ENCODE results near the gene CAMTA1. TPM values are rescaled to one million over a fixed set of nuclear protein-coding genes. Genes with fewer than 3 reads are reported as not detected.

CAMTA1 gene
- total RNA-seq, 2 donors from 2014 or later: 100 to 102 TPM

DNA sequence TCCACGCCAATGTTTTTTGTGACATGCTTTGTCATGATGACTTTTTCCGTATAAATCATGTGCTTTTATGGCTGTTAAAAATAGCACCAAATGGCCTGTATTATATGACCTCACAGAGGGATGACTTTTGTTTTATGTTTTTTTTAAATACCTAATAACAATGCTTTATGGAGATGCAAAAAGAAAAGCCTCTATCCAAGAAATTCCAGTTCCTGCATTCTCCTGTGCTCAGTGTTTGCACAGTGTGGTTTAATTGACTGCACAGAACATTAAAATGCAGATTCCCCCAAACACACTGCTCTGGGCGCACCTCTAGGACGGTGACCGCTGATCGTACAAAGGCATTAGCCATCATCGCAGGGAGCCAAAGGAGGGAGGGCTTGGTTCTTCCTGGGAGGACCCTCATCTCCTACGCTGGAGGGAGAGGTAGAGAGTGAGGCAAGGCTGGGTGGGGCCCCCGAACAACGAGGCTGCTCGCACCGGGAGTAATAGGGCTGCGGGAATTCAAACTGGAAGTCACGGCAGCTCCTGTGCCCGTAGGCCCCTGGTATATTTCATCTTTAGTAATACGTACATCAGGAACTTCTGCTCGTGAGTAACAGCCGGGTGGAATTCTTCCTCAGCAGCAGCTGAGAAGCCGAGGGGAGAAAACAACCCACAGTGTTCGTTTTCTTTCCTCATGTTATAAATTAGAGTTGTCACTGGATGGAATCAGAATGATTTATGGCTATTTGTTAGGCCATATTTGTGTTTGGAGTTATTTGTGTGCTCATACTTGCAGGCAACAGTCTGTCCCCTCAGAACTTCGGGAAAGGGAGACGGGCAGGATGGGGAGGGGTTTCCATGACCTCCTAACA, 465.6 kb downstream of the CAMTA1 start:
- intact Hi-C loops (cut with DNase I): no loop called here
- Histone ChIP-seq H3K27me3 (replicated peaks; ENCODE audit: insufficient read depth) (peaks cover 3% of the 10 kb centered on the region), H3K27ac (no peak overlapping the region), H3K4me3 (no peak overlapping the region), H3K9me3 (no peaks in the 10 kb centered on the region), H3K4me1 (replicated peaks) (no peaks in the 10 kb centered on the region), H3K36me3 (no peaks in the 10 kb centered on the region)
- DNase-seq (ENCODE audit: low spot score): no peak
- 52% methylated on average over 22 of the region's 22 CpGs for WGBS
- TF ChIP-seq, protein P1, sequence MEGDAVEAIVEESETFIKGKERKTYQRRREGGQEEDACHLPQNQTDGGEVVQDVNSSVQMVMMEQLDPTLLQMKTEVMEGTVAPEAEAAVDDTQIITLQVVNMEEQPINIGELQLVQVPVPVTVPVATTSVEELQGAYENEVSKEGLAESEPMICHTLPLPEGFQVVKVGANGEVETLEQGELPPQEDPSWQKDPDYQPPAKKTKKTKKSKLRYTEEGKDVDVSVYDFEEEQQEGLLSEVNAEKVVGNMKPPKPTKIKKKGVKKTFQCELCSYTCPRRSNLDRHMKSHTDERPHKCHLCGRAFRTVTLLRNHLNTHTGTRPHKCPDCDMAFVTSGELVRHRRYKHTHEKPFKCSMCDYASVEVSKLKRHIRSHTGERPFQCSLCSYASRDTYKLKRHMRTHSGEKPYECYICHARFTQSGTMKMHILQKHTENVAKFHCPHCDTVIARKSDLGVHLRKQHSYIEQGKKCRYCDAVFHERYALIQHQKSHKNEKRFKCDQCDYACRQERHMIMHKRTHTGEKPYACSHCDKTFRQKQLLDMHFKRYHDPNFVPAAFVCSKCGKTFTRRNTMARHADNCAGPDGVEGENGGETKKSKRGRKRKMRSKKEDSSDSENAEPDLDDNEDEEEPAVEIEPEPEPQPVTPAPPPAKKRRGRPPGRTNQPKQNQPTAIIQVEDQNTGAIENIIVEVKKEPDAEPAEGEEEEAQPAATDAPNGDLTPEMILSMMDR (IDR thresholded peaks at IDR 0.05): no peak
- TF ChIP-seq POLR2AphosphoS5 (IDR thresholded peaks at IDR 0.05): no peak
- TF ChIP-seq POLR2A (IDR thresholded peaks at IDR 0.05): no peak

DNA sequence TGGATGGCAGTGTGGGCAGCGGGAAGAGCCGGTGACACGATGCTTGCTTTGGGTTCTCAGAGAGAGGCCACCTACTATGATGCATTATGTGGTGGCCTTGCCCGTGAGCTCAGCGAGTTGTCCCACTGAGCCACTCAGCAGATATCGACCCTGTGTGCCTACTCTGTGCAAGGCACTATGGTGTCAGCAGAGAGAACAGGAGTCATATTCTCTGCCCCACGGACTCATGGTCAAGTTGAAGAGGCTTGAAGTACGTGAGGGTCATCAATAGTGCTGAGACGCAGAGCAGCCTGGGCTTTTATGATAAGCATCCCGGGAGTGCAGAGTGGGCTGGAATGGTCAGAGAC, 466.2 kb downstream of the CAMTA1 start:
- Histone ChIP-seq H3K36me3 (no peaks in the 10 kb centered on the region), H3K27ac (no peak overlapping the region), H3K4me3 (no peak overlapping the region), H3K9me3 (no peaks in the 10 kb centered on the region), H3K4me1 (replicated peaks) (no peaks in the 10 kb centered on the region), H3K27me3 (replicated peaks; ENCODE audit: insufficient read depth) (peaks cover 3% of the 10 kb centered on the region)
- DNase-seq (ENCODE audit: low spot score): no peak
- intact Hi-C loops (cut with DNase I): no loop called here
- TF ChIP-seq POLR2AphosphoS5 (IDR thresholded peaks at IDR 0.05) (no peak), POLR2A (IDR thresholded peaks at IDR 0.05) (no peak)
- TF ChIP-seq, protein P1 (IDR thresholded peaks at IDR 0.05): no peak
- WGBS: 96% methylated on average over 10 of the region's 10 CpGs

DNA sequence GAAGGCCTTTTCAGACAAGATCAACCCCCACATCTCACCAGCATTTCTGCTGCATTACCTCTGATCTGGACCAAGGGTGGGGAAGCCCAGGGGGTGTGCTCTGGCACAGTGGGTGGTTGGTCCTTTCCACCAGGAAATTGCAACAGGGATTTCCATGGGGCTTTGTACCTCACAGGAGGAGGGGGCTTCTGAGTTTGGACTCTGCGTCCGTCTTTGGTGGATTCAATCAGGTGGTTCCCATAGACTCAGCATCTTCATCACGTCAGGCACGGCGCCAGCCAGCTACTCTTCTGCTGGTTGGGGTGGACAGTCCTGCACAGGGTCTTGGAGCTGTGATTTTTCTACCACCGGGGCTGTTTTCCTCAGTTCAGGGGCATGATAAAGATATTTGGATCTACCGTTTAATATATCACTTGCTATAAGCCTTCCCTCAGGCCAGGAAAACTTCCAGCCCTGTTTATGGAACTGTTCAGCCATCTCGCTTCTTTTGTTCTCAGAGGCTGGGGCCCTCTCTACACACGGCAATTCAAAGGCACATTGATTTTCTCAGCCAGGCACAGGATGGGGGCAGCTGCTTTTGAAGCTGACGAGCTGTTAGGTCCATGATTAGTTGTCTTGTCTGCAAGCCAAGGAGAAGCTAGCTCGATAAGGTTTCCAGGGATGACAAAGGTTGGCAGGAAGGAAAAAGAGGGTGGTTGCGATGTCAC, 467.3 kb downstream of the CAMTA1 start:
- DNase-seq (ENCODE audit: low spot score): no peak

DNA sequence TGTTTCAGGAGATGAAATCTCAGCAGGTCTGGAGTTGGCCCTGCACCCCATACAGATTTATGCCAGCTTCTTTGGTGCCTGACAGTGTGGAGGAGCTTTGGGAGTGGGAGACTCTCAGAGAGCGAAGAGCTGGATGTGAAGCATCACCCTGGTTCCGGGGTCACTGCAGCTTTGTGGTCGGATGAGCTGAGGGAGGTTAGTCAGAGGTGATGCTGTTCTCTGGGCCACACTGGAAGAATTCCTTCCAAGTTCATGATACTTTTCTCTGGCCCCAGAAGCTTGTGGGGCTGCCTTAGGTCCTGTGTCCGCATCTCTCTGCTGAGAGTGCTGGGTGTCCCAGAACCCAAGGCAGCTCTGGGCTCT, 467.8 kb downstream of the CAMTA1 start:
- Histone ChIP-seq H3K4me1 (replicated peaks) (no peaks in the 10 kb centered on the region), H3K36me3 (no peaks in the 10 kb centered on the region), H3K4me3 (no peak overlapping the region), H3K27ac (no peak overlapping the region), H3K9me3 (no peaks in the 10 kb centered on the region), H3K27me3 (replicated peaks; ENCODE audit: insufficient read depth) (peaks cover 3% of the 10 kb centered on the region)
- TF ChIP-seq POLR2AphosphoS5 (IDR thresholded peaks at IDR 0.05): no peak
- TF ChIP-seq, protein P1 (IDR thresholded peaks at IDR 0.05): no peak
- TF ChIP-seq POLR2A (IDR thresholded peaks at IDR 0.05): no peak
- no peak for DNase-seq (ENCODE audit: low spot score)
- intact Hi-C loops (cut with DNase I): no loop called here
- 89% methylated on average over 4 of the region's 4 CpGs for WGBS

More for the DNA sequence above, 467.3 kb downstream of the CAMTA1 start:
- H3K36me3 ChIP-seq: no peaks in the 10 kb centered on the region
- no peaks in the 10 kb centered on the region for H3K9me3 ChIP-seq
- H3K4me1 ChIP-seq (replicated peaks): no peaks in the 10 kb centered on the region
- H3K27ac ChIP-seq: no peak overlapping the region
- peaks cover 3% of the 10 kb centered on the region for H3K27me3 ChIP-seq (replicated peaks; ENCODE audit: insufficient read depth)
- TF ChIP-seq POLR2A (IDR thresholded peaks at IDR 0.05) (no peak), POLR2AphosphoS5 (IDR thresholded peaks at IDR 0.05) (no peak)
- TF ChIP-seq, protein P1 (IDR thresholded peaks at IDR 0.05): no peak
- H3K4me3 ChIP-seq: no peak overlapping the region
- WGBS: 72% methylated on average over 12 of the region's 12 CpGs
- intact Hi-C loops (cut with DNase I): no loop called here

Measured in prostate gland (tissue), 2 donors.